Testis (tissue), 2 donors: ENCODE measurements around the gene ITGAE.

Experiments
- POLR2A ChIP-seq: fragments of 450-650 bp; IDR thresholded peaks from one replicate; pipeline ENCODE4 v1.6.1; 2017; ENCODE audit warnings: antibody characterized with exemption, mild to moderate bottlenecking, moderate library complexity
- TF ChIP-seq, protein P1 (sequence below), 3 experiments: fragments of 450-650 bp in 2 of 3; fragments of 200-600 bp in 1 of 3; sonication (generic) in 1 of 3; IDR thresholded peaks; one replicate each; pipeline ENCODE4 v1.5.1; 2016 to 2019; ENCODE audit warnings: antibody characterized with exemption in 3 of 3, mild to moderate bottlenecking in 2 of 3, moderate library complexity in 1 of 3

GRCh38 chr17:3710951-3711383 lies 90.0 kb downstream of the ITGAE start:
- TF ChIP-seq, protein P1, sequence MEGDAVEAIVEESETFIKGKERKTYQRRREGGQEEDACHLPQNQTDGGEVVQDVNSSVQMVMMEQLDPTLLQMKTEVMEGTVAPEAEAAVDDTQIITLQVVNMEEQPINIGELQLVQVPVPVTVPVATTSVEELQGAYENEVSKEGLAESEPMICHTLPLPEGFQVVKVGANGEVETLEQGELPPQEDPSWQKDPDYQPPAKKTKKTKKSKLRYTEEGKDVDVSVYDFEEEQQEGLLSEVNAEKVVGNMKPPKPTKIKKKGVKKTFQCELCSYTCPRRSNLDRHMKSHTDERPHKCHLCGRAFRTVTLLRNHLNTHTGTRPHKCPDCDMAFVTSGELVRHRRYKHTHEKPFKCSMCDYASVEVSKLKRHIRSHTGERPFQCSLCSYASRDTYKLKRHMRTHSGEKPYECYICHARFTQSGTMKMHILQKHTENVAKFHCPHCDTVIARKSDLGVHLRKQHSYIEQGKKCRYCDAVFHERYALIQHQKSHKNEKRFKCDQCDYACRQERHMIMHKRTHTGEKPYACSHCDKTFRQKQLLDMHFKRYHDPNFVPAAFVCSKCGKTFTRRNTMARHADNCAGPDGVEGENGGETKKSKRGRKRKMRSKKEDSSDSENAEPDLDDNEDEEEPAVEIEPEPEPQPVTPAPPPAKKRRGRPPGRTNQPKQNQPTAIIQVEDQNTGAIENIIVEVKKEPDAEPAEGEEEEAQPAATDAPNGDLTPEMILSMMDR (IDR thresholded peaks at IDR 0.05) = no peak
- no peak for TF ChIP-seq POLR2A
